Mesenchymal stem cell (in vitro differentiated cells and primary cell): ENCODE measurements around the gene TEX29.

Experiments used
- DNase-seq: peaks from one replicate; pipeline ENCODE4 v3.0.0-alpha.2; 2013
- H2AFZ ChIP-seq: one replicate; pipeline ENCODE4 v1.6.1; 2013; ENCODE audit warnings: low read depth, mild to moderate bottlenecking, control low read depth, inconsistent platforms, low read length, moderate library complexity
- H2AK5ac ChIP-seq: 2 replicates; pipeline ENCODE4 v1.6.1; 2013; ENCODE audit warnings: low read length, moderate library complexity, mild to moderate bottlenecking, inconsistent platforms; ENCODE audit not compliant: severe bottlenecking
- H2BK120ac ChIP-seq: one replicate; pipeline ENCODE4 v1.6.1; 2013; ENCODE audit warnings: low read depth, mild to moderate bottlenecking, inconsistent platforms, low read length, moderate library complexity
- H2BK12ac ChIP-seq, 2 experiments: one replicate each; pipeline ENCODE4 v1.6.1; 2013; ENCODE audit warnings: inconsistent platforms in 2 of 2, low read length in 2 of 2, mild to moderate bottlenecking in 2 of 2, moderate library complexity in 2 of 2, control low read depth in 1 of 2
- H2BK15ac ChIP-seq: one replicate; pipeline ENCODE4 v1.6.1; 2013; ENCODE audit warnings: mild to moderate bottlenecking, low read depth, inconsistent platforms; ENCODE audit not compliant: poor library complexity, severe bottlenecking
- H2BK5ac ChIP-seq: 2 replicates; pipeline ENCODE4 v1.6.1; 2013; ENCODE audit warnings: low read depth, mild to moderate bottlenecking, low read length, control low read depth, inconsistent platforms; ENCODE audit not compliant: poor library complexity, severe bottlenecking
- H3K14ac ChIP-seq, 2 experiments: one replicate each; pipeline ENCODE4 v1.6.1; 2013; ENCODE audit warnings: inconsistent platforms in 2 of 2, low read length in 2 of 2, control low read depth in 1 of 2, mild to moderate bottlenecking in 1 of 2, moderate library complexity in 1 of 2
- H3K18ac ChIP-seq, 2 experiments: one replicate each; pipeline ENCODE4 v1.6.1; 2013; ENCODE audit warnings: inconsistent platforms in 2 of 2, low read length in 2 of 2, control low read depth in 1 of 2, low read depth in 1 of 2, mild to moderate bottlenecking in 1 of 2
- H3K23ac ChIP-seq, 2 experiments: one replicate each; pipeline ENCODE4 v1.6.1; 2013; ENCODE audit warnings: inconsistent platforms in 2 of 2, low read length in 2 of 2, mild to moderate bottlenecking in 2 of 2, moderate library complexity in 2 of 2, control low read depth in 1 of 2
- H3K27ac ChIP-seq: 2 replicates; pipeline ENCODE4 v1.5.1; 2013; ENCODE audit warnings: mild to moderate bottlenecking, moderate library complexity, low read length, control low read depth, inconsistent platforms; ENCODE audit not compliant: poor library complexity, severe bottlenecking
- H3K27me3 ChIP-seq, 2 experiments: 2 replicates each; pipeline versions ENCODE4 v1.6.1 to v1.7.0; 2013; ENCODE audit warnings: low read length in 2 of 2, mild to moderate bottlenecking in 2 of 2, moderate library complexity in 2 of 2, control low read depth in 1 of 2, inconsistent platforms in 1 of 2; ENCODE audit not compliant: control insufficient read depth in 1 of 2, insufficient read depth in 1 of 2
- H3K36me3 ChIP-seq, 2 experiments: 2 replicates each; pipeline versions ENCODE4 v1.6.1 to v1.7.0; 2013; ENCODE audit warnings: low read length in 2 of 2, control low read depth in 1 of 2, inconsistent platforms in 1 of 2, low read depth in 1 of 2, mild to moderate bottlenecking in 1 of 2; ENCODE audit not compliant: insufficient read depth in 2 of 2, control insufficient read depth in 1 of 2
- H3K4ac ChIP-seq, 2 experiments: one replicate each; pipeline ENCODE4 v1.6.1; 2013; ENCODE audit warnings: inconsistent platforms in 2 of 2, low read length in 2 of 2, mild to moderate bottlenecking in 2 of 2, moderate library complexity in 2 of 2, control low read depth in 1 of 2, low read depth in 1 of 2
- H3K4me1 ChIP-seq: 2 replicates; pipeline ENCODE4 v1.6.1; 2013; ENCODE audit warnings: low read depth, low read length, control low read depth; ENCODE audit not compliant: control insufficient read depth, insufficient read depth
- H3K4me2 ChIP-seq: 2 replicates; pipeline ENCODE4 v1.6.1; 2013; ENCODE audit warnings: low read length, mild to moderate bottlenecking, inconsistent platforms; ENCODE audit not compliant: poor library complexity, severe bottlenecking
- H3K4me3 ChIP-seq, 2 experiments: 2 replicates each; pipeline versions ENCODE4 v1.5.1 to v1.7.0; 2013; ENCODE audit warnings: low read length in 2 of 2, mild to moderate bottlenecking in 2 of 2, control low read depth in 1 of 2, low read depth in 1 of 2; ENCODE audit not compliant: insufficient read depth in 1 of 2
- H3K79me1 ChIP-seq: replicated peaks from 2 replicates; pipeline ENCODE4 v1.6.1; 2013; ENCODE audit warnings: mild to moderate bottlenecking, control low read depth, low read length, inconsistent platforms; ENCODE audit not compliant: poor library complexity, severe bottlenecking
- H3K9ac ChIP-seq: 2 replicates; pipeline ENCODE4 v1.7.0; 2013; ENCODE audit warnings: mild to moderate bottlenecking, low read length, moderate library complexity
- H3K9me3 ChIP-seq: 2 replicates; pipeline ENCODE4 v1.7.0; 2013; ENCODE audit warnings: mild to moderate bottlenecking, low read length; ENCODE audit not compliant: control insufficient read depth
- H4K8ac ChIP-seq: one replicate; pipeline ENCODE4 v1.6.1; 2013; ENCODE audit warnings: inconsistent platforms, mild to moderate bottlenecking, low read length, moderate library complexity
- H4K91ac ChIP-seq: one replicate; pipeline ENCODE4 v1.6.1; 2013; ENCODE audit warnings: mild to moderate bottlenecking, low read length, inconsistent platforms
- WGBS: methylation state at CpG from one replicate; pipeline ENCODE4 v1.1.7; 2013; ENCODE audit warnings: mixed read lengths; 5-methylcytosine and 5-hydroxymethylcytosine counted together

TEX29 gene

DNA sequence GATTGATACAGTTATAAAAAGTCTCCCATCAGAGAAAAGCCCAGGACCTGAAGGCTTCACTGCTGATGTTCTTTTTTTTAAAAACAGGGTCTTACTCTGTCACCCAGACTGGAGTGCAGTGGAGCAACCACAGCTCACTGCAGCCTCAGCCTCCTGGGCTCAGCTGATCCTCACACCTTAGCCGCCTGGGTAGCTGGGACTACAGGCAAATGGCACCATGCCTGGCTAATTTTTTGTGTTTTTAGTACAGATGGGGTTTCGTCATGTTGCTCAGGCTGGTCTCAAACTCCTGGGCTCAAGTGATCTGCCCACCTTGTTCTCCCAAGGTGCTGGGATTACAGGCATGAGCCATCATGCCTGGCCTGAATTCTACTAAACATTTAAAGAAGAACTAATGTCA lies 33.1 kb downstream of the TEX29 start:
- 58% methylated on average over 2 of the region's 2 CpGs for WGBS

DNA sequence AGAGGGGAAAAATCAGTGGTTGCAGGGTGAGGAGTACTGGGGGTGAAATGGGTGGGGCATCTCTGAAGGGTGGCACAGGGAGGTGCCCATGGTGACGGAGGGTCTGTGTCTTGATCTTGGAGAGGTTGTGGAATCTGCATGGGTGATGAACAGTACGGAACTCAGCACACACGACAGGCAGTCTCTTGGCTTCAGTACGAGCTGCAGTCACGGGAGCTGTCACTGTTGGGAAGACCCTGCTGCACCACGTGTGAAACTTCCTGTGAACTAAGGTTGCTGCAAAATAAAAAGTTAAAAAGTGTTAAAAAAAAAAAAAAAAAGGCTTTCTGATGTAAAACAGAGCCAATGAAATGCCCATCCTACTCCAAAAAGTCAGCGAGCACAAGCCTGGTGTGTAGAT lies 34.3 kb downstream of the TEX29 start:
- no peak overlapping the region for H3K9ac ChIP-seq
- H3K27me3 ChIP-seq, result peaks cover 0 to 16% of the 10 kb centered on the region in 2 experiments
- H3K4ac ChIP-seq, result no peak overlapping the region
- H2AK5ac ChIP-seq, result no peak overlapping the region
- H2BK15ac ChIP-seq, result no peak overlapping the region
- H3K27ac ChIP-seq, result no peak overlapping the region
- no peak overlapping the region for H2BK5ac ChIP-seq
- no peaks in the 10 kb centered on the region for H3K9me3 ChIP-seq
- WGBS, result 82% methylated on average over 6 of the region's 7 CpGs
- no peak for DNase-seq
- H3K4me3 ChIP-seq, result no peak overlapping the region
- H4K8ac ChIP-seq, result no peak overlapping the region
- no peak overlapping the region for H2BK120ac ChIP-seq
- H3K79me1 ChIP-seq, result no peaks in the 10 kb centered on the region
- H3K36me3 ChIP-seq, result no peaks in the 10 kb centered on the region
- H3K14ac ChIP-seq, result no peak overlapping the region
- no peak overlapping the region for H3K18ac ChIP-seq
- no peak overlapping the region for H2AFZ ChIP-seq
- H3K4me2 ChIP-seq, result no peak overlapping the region
- H2BK12ac ChIP-seq, result no peak overlapping the region
- H3K4me1 ChIP-seq, result no peaks in the 10 kb centered on the region
- H3K23ac ChIP-seq, result no peak overlapping the region
- no peak overlapping the region for H4K91ac ChIP-seq

More for the DNA sequence above, 33.1 kb downstream of the TEX29 start:
- H3K18ac ChIP-seq, result no peak overlapping the region
- H3K79me1 ChIP-seq, result no peaks in the 10 kb centered on the region
- H3K27ac ChIP-seq, result no peak overlapping the region
- no peak overlapping the region for H3K4me3 ChIP-seq
- no peak for DNase-seq
- H2BK5ac ChIP-seq, result no peak overlapping the region
- H3K9me3 ChIP-seq, result no peaks in the 10 kb centered on the region
- H4K8ac ChIP-seq, result no peak overlapping the region
- no peak overlapping the region for H3K9ac ChIP-seq
- no peak overlapping the region for H2AK5ac ChIP-seq
- no peak overlapping the region for H4K91ac ChIP-seq
- no peak overlapping the region for H3K4me2 ChIP-seq
- H3K14ac ChIP-seq, result no peak overlapping the region
- H2AFZ ChIP-seq, result no peak overlapping the region
- H3K36me3 ChIP-seq, result no peaks in the 10 kb centered on the region
- H3K27me3 ChIP-seq, result peaks cover 0 to 16% of the 10 kb centered on the region in 2 experiments
- H3K4ac ChIP-seq, result no peak overlapping the region
- no peak overlapping the region for H2BK15ac ChIP-seq
- H2BK12ac ChIP-seq, result no peak overlapping the region
- no peak overlapping the region for H3K23ac ChIP-seq
- no peak overlapping the region for H2BK120ac ChIP-seq
- H3K4me1 ChIP-seq, result no peaks in the 10 kb centered on the region

DNA sequence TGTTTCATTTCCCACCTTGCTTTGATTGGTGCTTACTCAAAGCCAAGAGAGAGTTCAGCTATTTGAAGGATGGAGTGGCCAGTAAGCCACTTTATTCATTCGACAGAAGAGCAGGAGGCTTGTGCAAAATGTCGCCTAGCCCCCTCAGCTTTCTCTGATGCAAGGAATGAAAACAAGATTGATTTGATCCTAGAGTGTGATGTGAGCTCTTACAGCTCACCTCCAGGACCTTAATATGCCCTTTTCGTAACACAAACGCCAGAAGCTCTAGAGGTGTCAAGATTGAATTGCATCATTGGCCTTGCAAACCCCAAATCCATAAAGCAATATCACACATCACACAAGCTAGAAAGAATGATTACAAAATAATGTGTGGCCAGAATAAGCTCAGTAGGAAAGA lies 36.4 kb downstream of the TEX29 start:
- Histone ChIP-seq H2AFZ (no peak overlapping the region), H3K4me3 (no peak overlapping the region), H3K4ac (no peak overlapping the region), H3K9ac (no peak overlapping the region), H3K23ac (no peak overlapping the region), H3K79me1 (no peaks in the 10 kb centered on the region), H2BK120ac (no peak overlapping the region), H2AK5ac (no peak overlapping the region), H2BK15ac (no peak overlapping the region), H4K91ac (no peak overlapping the region), H3K18ac (no peak overlapping the region), H2BK5ac (no peak overlapping the region), H2BK12ac (no peak overlapping the region), H3K4me1 (no peaks in the 10 kb centered on the region), H3K27ac (no peak overlapping the region), H3K9me3 (no peaks in the 10 kb centered on the region), H4K8ac (no peak overlapping the region), H3K14ac (no peak overlapping the region), H3K27me3 (peaks cover 0 to 28% of the 10 kb centered on the region in 2 experiments), H3K4me2 (no peak overlapping the region), H3K36me3 (no peaks in the 10 kb centered on the region)
- no peak for DNase-seq
- WGBS, result 79% methylated on average over 2 of the region's 4 CpGs

DNA sequence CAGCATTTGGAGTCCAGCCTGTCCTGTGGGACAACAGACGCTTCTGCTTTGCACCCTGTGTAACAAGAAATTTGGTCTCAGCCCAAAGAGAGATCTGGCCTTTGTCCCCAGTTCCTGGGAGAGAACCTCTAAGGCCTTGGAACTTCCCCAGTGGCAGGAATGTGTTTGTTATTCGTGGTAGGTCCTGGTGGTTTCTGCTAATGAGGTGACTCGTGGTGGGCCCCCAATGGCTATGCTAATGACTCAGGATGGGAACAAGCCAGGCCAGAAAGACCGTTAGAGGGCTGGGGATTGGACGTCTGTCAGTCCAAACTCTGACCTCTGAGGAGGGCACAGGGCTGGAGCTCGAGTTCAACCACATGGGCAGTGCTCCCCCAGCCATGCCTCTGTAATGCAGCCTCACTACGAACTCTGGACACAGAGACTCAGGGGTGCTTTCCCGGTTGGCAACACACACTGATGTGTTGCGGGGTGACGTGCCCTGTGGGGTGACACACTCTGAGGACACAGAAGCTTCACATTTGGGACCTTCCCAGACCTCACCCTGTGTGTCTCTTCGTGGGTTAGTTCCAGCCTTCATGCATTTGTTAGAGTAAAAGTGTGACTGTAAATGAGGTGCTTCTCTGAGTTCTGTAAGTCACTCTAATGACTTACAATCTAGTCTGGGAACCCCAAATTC lies 38.9 kb downstream of the TEX29 start:
- no peak overlapping the region for H2BK5ac ChIP-seq
- peaks cover 0 to 47% of the 10 kb centered on the region in 2 experiments for H3K27me3 ChIP-seq
- H4K91ac ChIP-seq, result no peak overlapping the region
- H3K4me1 ChIP-seq, result no peaks in the 10 kb centered on the region
- no peak overlapping the region for H3K18ac ChIP-seq
- H3K79me1 ChIP-seq, result no peaks in the 10 kb centered on the region
- H2AK5ac ChIP-seq, result no peak overlapping the region
- H2AFZ ChIP-seq, result no peak overlapping the region
- no peak overlapping the region for H3K23ac ChIP-seq
- H2BK120ac ChIP-seq, result no peak overlapping the region
- H4K8ac ChIP-seq, result no peak overlapping the region
- no peak overlapping the region for H2BK15ac ChIP-seq
- no peak overlapping the region for H3K4me2 ChIP-seq
- no peak overlapping the region for H3K4me3 ChIP-seq
- H3K14ac ChIP-seq, result no peak overlapping the region
- H3K36me3 ChIP-seq, result no peaks in the 10 kb centered on the region
- DNase-seq, result no peak
- no peaks in the 10 kb centered on the region for H3K9me3 ChIP-seq
- H3K27ac ChIP-seq, result no peak overlapping the region
- H2BK12ac ChIP-seq, result no peak overlapping the region
- 51% methylated on average over 11 of the region's 11 CpGs for WGBS
- H3K4ac ChIP-seq, result no peak overlapping the region
- H3K9ac ChIP-seq, result no peak overlapping the region
